Trophoblast cell (in vitro differentiated cells and primary cell): Measurements from ENCODE around the gene CCDC192.

Source experiments
- DNase-seq, 2 donors: peaks; one replicate each; pipeline ENCODE4 v3.0.0-alpha.2; 2016
- H2AFZ ChIP-seq: 2 replicates; pipeline ENCODE4 v1.6.1; 2013; ENCODE audit warnings: low read length, moderate library complexity, mild to moderate bottlenecking; ENCODE audit not compliant: insufficient read depth, poor library complexity
- H2AK5ac ChIP-seq: 2 replicates; pipeline ENCODE4 v1.6.1; 2013; ENCODE audit warnings: mild to moderate bottlenecking, low read length
- H2BK120ac ChIP-seq: 2 replicates; pipeline ENCODE4 v1.6.1; 2013; ENCODE audit warnings: low read length, mild to moderate bottlenecking, moderate library complexity; ENCODE audit not compliant: insufficient read depth, poor library complexity
- H2BK12ac ChIP-seq: 2 replicates; pipeline ENCODE4 v1.6.1; 2013; ENCODE audit warnings: mild to moderate bottlenecking, low read length, moderate library complexity
- H2BK5ac ChIP-seq: 2 replicates; pipeline ENCODE4 v1.6.1; 2013; ENCODE audit warnings: low read length, low read depth, moderate library complexity, mild to moderate bottlenecking; ENCODE audit not compliant: poor library complexity
- H3K14ac ChIP-seq: 2 replicates; pipeline ENCODE4 v1.6.1; 2013; ENCODE audit warnings: mild to moderate bottlenecking, low read length
- H3K18ac ChIP-seq: 2 replicates; pipeline ENCODE4 v1.6.1; 2013; ENCODE audit warnings: mild to moderate bottlenecking, low read length
- H3K23ac ChIP-seq: 2 replicates; pipeline ENCODE4 v1.6.1; 2013; ENCODE audit warnings: low read length
- H3K27ac ChIP-seq: 2 replicates; pipeline ENCODE4 v1.5.1; 2013; ENCODE audit warnings: low read depth, mild to moderate bottlenecking, inconsistent platforms, low read length, moderate library complexity
- H3K27me3 ChIP-seq: 2 replicates; pipeline ENCODE4 v1.6.1; 2013; ENCODE audit warnings: inconsistent platforms, mild to moderate bottlenecking, low read length, moderate library complexity; ENCODE audit not compliant: insufficient read depth
- H3K36me3 ChIP-seq, 2 experiments: 1 replicate in 1 of 2; 2 replicates in 1 of 2; pipeline ENCODE4 v1.6.1; 2013; ENCODE audit warnings: low read length in 2 of 2, mild to moderate bottlenecking in 2 of 2, moderate library complexity in 1 of 2; ENCODE audit not compliant: insufficient read depth in 2 of 2, control insufficient read depth in 1 of 2
- H3K4ac ChIP-seq: 2 replicates; pipeline ENCODE4 v1.6.1; 2013; ENCODE audit warnings: low read depth, mild to moderate bottlenecking, low read length, moderate library complexity
- H3K4me1 ChIP-seq, 2 experiments: 1 replicate in 1 of 2; 2 replicates in 1 of 2; pipeline ENCODE4 v1.6.1; 2013; ENCODE audit warnings: low read length in 2 of 2, mild to moderate bottlenecking in 2 of 2, moderate library complexity in 1 of 2; ENCODE audit not compliant: insufficient read depth in 2 of 2, control insufficient read depth in 1 of 2
- H3K4me2 ChIP-seq: 2 replicates; pipeline ENCODE4 v1.6.1; 2013; ENCODE audit warnings: inconsistent platforms, mild to moderate bottlenecking, low read length, moderate library complexity
- H3K4me3 ChIP-seq: 2 replicates; pipeline ENCODE4 v1.5.1; 2013; ENCODE audit warnings: mild to moderate bottlenecking, low read depth, low read length, inconsistent platforms
- H3K79me1 ChIP-seq: one replicate; pipeline ENCODE4 v1.6.1; 2013; ENCODE audit warnings: low read length
- H3K79me2 ChIP-seq: 2 replicates; pipeline ENCODE4 v1.6.1; 2013; ENCODE audit warnings: low read length, mild to moderate bottlenecking; ENCODE audit not compliant: control insufficient read depth, insufficient read depth, poor library complexity
- H3K9ac ChIP-seq: 2 replicates; pipeline ENCODE4 v1.6.1; 2013; ENCODE audit warnings: mild to moderate bottlenecking, low read length
- H3K9me3 ChIP-seq: 2 replicates; pipeline ENCODE4 v1.6.1; 2013; ENCODE audit warnings: low read depth, mild to moderate bottlenecking, control low read depth, inconsistent platforms, low read length; ENCODE audit not compliant: insufficient read depth
- H4K12ac ChIP-seq: 2 replicates; pipeline ENCODE4 v1.6.1; 2013; ENCODE audit warnings: low read depth, mild to moderate bottlenecking, low read length, moderate library complexity
- H4K8ac ChIP-seq: 2 replicates; pipeline ENCODE4 v1.6.1; 2013; ENCODE audit warnings: low read depth, mild to moderate bottlenecking, low read length, moderate library complexity
- H4K91ac ChIP-seq: one replicate; pipeline ENCODE4 v1.6.1; 2013; ENCODE audit warnings: low read depth, mild to moderate bottlenecking, low read length, moderate library complexity
- WGBS: extraction: QIAGEN DNeasy Blood & Tissue Kit; methylation state at CpG from one replicate; pipeline ENCODE4 v1.1.7; 2013; ENCODE audit warnings: missing lambda C conversion rate; ENCODE audit not compliant: insufficient read length, insufficient coverage; ENCODE audit errors: extremely low coverage; 5-methylcytosine and 5-hydroxymethylcytosine counted together

The CCDC192 gene

GRCh38 chr5:127834094-127834531 is 130.9 kb downstream of the CCDC192 start:
- Histone ChIP-seq H4K12ac (no peak overlapping the region), H3K79me1 (no peaks in the 10 kb centered on the region), H3K79me2 (no peaks in the 10 kb centered on the region), H3K4me1 (peaks cover 0 to 2% of the 10 kb centered on the region in 2 experiments), H3K14ac (no peak overlapping the region), H2BK12ac (no peak overlapping the region), H3K18ac (no peak overlapping the region), H3K27me3 (no peaks in the 10 kb centered on the region), H2AFZ (no peak overlapping the region), H2BK120ac (no peak overlapping the region), H2AK5ac (no peak overlapping the region), H3K36me3 (no peaks in the 10 kb centered on the region), H4K91ac (no peak overlapping the region), H4K8ac (no peak overlapping the region), H3K4me3 (no peak overlapping the region), H3K4me2 (no peak overlapping the region), H2BK5ac (no peak overlapping the region), H3K27ac (no peak overlapping the region), H3K9me3 (peaks cover 3% of the 10 kb centered on the region), H3K9ac (no peak overlapping the region), H3K23ac (no peak overlapping the region), H3K4ac (no peak overlapping the region)
- DNase-seq: no peak
- no CpG with 5 or more reads among the region's 2 CpGs for WGBS

- H3K9me3 ChIP-seq: peaks cover 3% of the 10 kb centered on the region
- no peaks in the 10 kb centered on the region for H3K79me1 ChIP-seq
- no peak overlapping the region for H3K4me2 ChIP-seq
- H2BK120ac ChIP-seq: no peak overlapping the region
- H3K23ac ChIP-seq: no peak overlapping the region
- H4K91ac ChIP-seq: no peak overlapping the region
- no peak overlapping the region for H3K27ac ChIP-seq
- peaks cover 0 to 2% of the 10 kb centered on the region in 2 experiments for H3K4me1 ChIP-seq
- no peak overlapping the region for H4K8ac ChIP-seq
- no peak overlapping the region for H2AFZ ChIP-seq
- H3K9ac ChIP-seq: no peak overlapping the region
- no peak overlapping the region for H3K14ac ChIP-seq
- no peak overlapping the region for H2BK5ac ChIP-seq
- H3K27me3 ChIP-seq: no peaks in the 10 kb centered on the region
- no peak overlapping the region for H3K18ac ChIP-seq
- H2BK12ac ChIP-seq: no peak overlapping the region
- no CpG with 5 or more reads among the region's 5 CpGs for WGBS
- H2AK5ac ChIP-seq: no peak overlapping the region
- no peak overlapping the region for H4K12ac ChIP-seq
- H3K79me2 ChIP-seq: no peaks in the 10 kb centered on the region
- no peak overlapping the region for H3K4me3 ChIP-seq
- no peak overlapping the region for H3K4ac ChIP-seq
- no peak for DNase-seq
- no peaks in the 10 kb centered on the region for H3K36me3 ChIP-seq
These were observed 131.4 kb downstream of the CCDC192 start for GRCh38 chr5:127834554-127834953.

- Histone ChIP-seq H3K9ac (no peak overlapping the region), H3K27me3 (no peaks in the 10 kb centered on the region), H3K14ac (no peak overlapping the region), H3K4me2 (no peak overlapping the region), H4K12ac (no peak overlapping the region), H2AK5ac (no peak overlapping the region), H3K27ac (no peak overlapping the region), H2BK120ac (no peak overlapping the region), H4K91ac (no peak overlapping the region), H3K18ac (no peak overlapping the region), H3K4me1 (no peaks in the 10 kb centered on the region), H3K23ac (no peak overlapping the region), H2BK5ac (no peak overlapping the region), H3K4ac (no peak overlapping the region), H3K79me2 (no peaks in the 10 kb centered on the region), H3K4me3 (no peak overlapping the region), H3K9me3 (peaks cover 3% of the 10 kb centered on the region), H3K36me3 (no peaks in the 10 kb centered on the region), H3K79me1 (no peaks in the 10 kb centered on the region), H2BK12ac (no peak overlapping the region), H2AFZ (no peak overlapping the region), H4K8ac (no peak overlapping the region)
- no CpG with 5 or more reads among the region's 3 CpGs for WGBS
- no peak for DNase-seq
These were observed 135.5 kb downstream of the CCDC192 start for GRCh38 chr5:127838661-127839060.

- Histone ChIP-seq H3K79me2 (no peaks in the 10 kb centered on the region), H2AK5ac (no peak overlapping the region), H4K91ac (no peak overlapping the region), H3K4me3 (no peak overlapping the region), H2BK12ac (no peak overlapping the region), H2BK120ac (no peak overlapping the region), H2AFZ (no peak overlapping the region), H3K4ac (no peak overlapping the region), H3K9ac (no peak overlapping the region), H3K23ac (no peak overlapping the region), H3K4me1 (no peaks in the 10 kb centered on the region), H3K27ac (no peak overlapping the region), H3K4me2 (no peak overlapping the region), H3K36me3 (no peaks in the 10 kb centered on the region), H4K12ac (no peak overlapping the region), H3K27me3 (no peaks in the 10 kb centered on the region), H3K14ac (no peak overlapping the region), H4K8ac (no peak overlapping the region), H2BK5ac (no peak overlapping the region), H3K79me1 (no peaks in the 10 kb centered on the region), H3K9me3 (peaks cover 3% of the 10 kb centered on the region), H3K18ac (no peak overlapping the region)
- DNase-seq: no peak
These were observed 135.9 kb downstream of the CCDC192 start for GRCh38 chr5:127839072-127839471.
